SK-N-SH treated with all-trans-retinoic acid at 6 μM for 48 hours (cell line): ENCODE data around the gene EXOC4.

Experiments
- ATAC-seq: fragments of 200-7000 bp; cut with Tn5 transposase; 3 replicates; pipeline ENCODE4 v1.9.1; 2020; ENCODE audit warnings: mild to moderate bottlenecking, moderate library complexity
- ARNTL ChIP-seq: fragments of 450-650 bp; formaldehyde crosslinking; IDR thresholded peaks from 2 replicates; pipeline ENCODE4 v1.5.0; 2020; ENCODE audit warnings: low read depth, mild to moderate bottlenecking, moderate library complexity, borderline replicate concordance
- BACH2 ChIP-seq: fragments of 250-450 bp; sonication (Bioruptor Pico); IDR thresholded peaks from 2 replicates; pipeline ENCODE4 v1.9.0; 2021; ENCODE audit warnings: mild to moderate bottlenecking, borderline replicate concordance
- CREB5 ChIP-seq: fragments of 250-450 bp; sonication (Bioruptor Pico); IDR thresholded peaks from 2 replicates; pipeline ENCODE4 v1.5.1; 2020; ENCODE audit warnings: low read depth, mild to moderate bottlenecking, moderate library complexity
- CSDC2 ChIP-seq: fragments of 250-450 bp; sonication (Bioruptor Pico); IDR thresholded peaks from 2 replicates; pipeline ENCODE4 v1.5.0; 2020; ENCODE audit warnings: mild to moderate bottlenecking, moderate library complexity
- CSRNP3 ChIP-seq: fragments of 250-450 bp; sonication (Bioruptor Pico); IDR thresholded peaks from 2 replicates; pipeline ENCODE4 v1.5.1; 2021; ENCODE audit warnings: mild to moderate bottlenecking, moderate library complexity
- ESRRG ChIP-seq: fragments of 250-450 bp; sonication (Bioruptor Pico); IDR thresholded peaks from 2 replicates; pipeline ENCODE4 v1.6.1; 2021; ENCODE audit warnings: mild to moderate bottlenecking
- GLIS3 ChIP-seq: fragments of 250-450 bp; sonication (Bioruptor Pico); IDR thresholded peaks from 2 replicates; pipeline ENCODE4 v1.5.0; 2020; ENCODE audit warnings: mild to moderate bottlenecking, moderate library complexity
- ISL1 ChIP-seq: fragments of 250-450 bp; sonication (Bioruptor Pico); IDR thresholded peaks from 2 replicates; pipeline ENCODE4 v2.1.2; 2022; ENCODE audit warnings: mild to moderate bottlenecking, moderate library complexity
- OSR1 ChIP-seq: fragments of 250-450 bp; sonication (Bioruptor Pico); IDR thresholded peaks from 2 replicates; pipeline ENCODE4 v1.8.0; 2022; ENCODE audit warnings: moderate library complexity, mild to moderate bottlenecking, inconsistent platforms
- PATZ1 ChIP-seq: fragments of 250-450 bp; sonication (Bioruptor Pico); IDR thresholded peaks from 2 replicates; pipeline ENCODE4 v1.8.0; 2020; ENCODE audit warnings: mild to moderate bottlenecking, moderate library complexity, borderline replicate concordance
- POU6F1 ChIP-seq: fragments of 250-450 bp; sonication (Bioruptor Pico); IDR thresholded peaks from 2 replicates; pipeline ENCODE4 v1.8.0; 2021; ENCODE audit warnings: low read depth, mild to moderate bottlenecking, moderate library complexity, borderline replicate concordance
- PPARA ChIP-seq: fragments of 250-450 bp; sonication (Bioruptor Pico); IDR thresholded peaks from 2 replicates; pipeline ENCODE4 v1.5.0; 2020; ENCODE audit warnings: mild to moderate bottlenecking, borderline replicate concordance
- SNAI2 ChIP-seq: fragments of 250-450 bp; sonication (Bioruptor Pico); IDR thresholded peaks from 2 replicates; pipeline ENCODE4 v1.5.0; 2020; ENCODE audit warnings: mild to moderate bottlenecking, moderate library complexity
- TCF4 ChIP-seq: fragments of 250-450 bp; sonication (Bioruptor Pico); IDR thresholded peaks from 2 replicates; pipeline ENCODE4 v1.8.0; 2021; ENCODE audit warnings: mild to moderate bottlenecking, moderate library complexity, borderline replicate concordance
- TOX ChIP-seq: fragments of 250-450 bp; sonication (Bioruptor Pico); IDR thresholded peaks from 2 replicates; pipeline ENCODE4 v1.8.0; 2021; ENCODE audit warnings: mild to moderate bottlenecking, moderate library complexity, borderline replicate concordance
- TSHZ2 ChIP-seq: fragments of 250-450 bp; sonication (Bioruptor Pico); IDR thresholded peaks from 2 replicates; pipeline ENCODE4 v1.5.0; 2020; ENCODE audit warnings: mild to moderate bottlenecking, moderate library complexity
- ZC3H10 ChIP-seq: fragments of 250-450 bp; sonication (Bioruptor Pico); IDR thresholded peaks from 2 replicates; pipeline ENCODE4 v1.5.1; 2021; ENCODE audit warnings: mild to moderate bottlenecking, moderate library complexity
- ZFP3 ChIP-seq: fragments of 250-450 bp; sonication (Bioruptor Pico); IDR thresholded peaks from 2 replicates; pipeline ENCODE4 v1.5.0; 2020; ENCODE audit warnings: mild to moderate bottlenecking, moderate library complexity
- ZFP30 ChIP-seq: fragments of 450-650 bp; formaldehyde crosslinking; IDR thresholded peaks from 2 replicates; pipeline ENCODE4 v1.5.0; 2022; ENCODE audit warnings: mild to moderate bottlenecking, moderate library complexity
- ZNF565 ChIP-seq: fragments of 450-650 bp; formaldehyde crosslinking; conservative IDR thresholded peaks from 2 replicates; pipeline ENCODE4 v1.5.0; 2020; ENCODE audit warnings: low read depth, mild to moderate bottlenecking, moderate library complexity
- ZNF70 ChIP-seq: fragments of 450-650 bp; formaldehyde crosslinking; IDR thresholded peaks from 2 replicates; pipeline ENCODE4 v1.5.0; 2020; ENCODE audit warnings: mild to moderate bottlenecking, moderate library complexity
- ZNF8 ChIP-seq: fragments of 450-650 bp; formaldehyde crosslinking; IDR thresholded peaks from 2 replicates; pipeline ENCODE4 v1.5.0; 2020; ENCODE audit warnings: mild to moderate bottlenecking, moderate library complexity

EXOC4 gene

GRCh38 chr7:133479456-133480065 is 226.7 kb downstream of the EXOC4 start (continued):
- TF ChIP-seq PATZ1 (CRISPR knock-in tag) = no peak
- no peak for TF ChIP-seq GLIS3 (CRISPR knock-in tag)
- TF ChIP-seq ZNF70 = no peak
- no peak for TF ChIP-seq ZC3H10 (CRISPR knock-in tag)
- TF ChIP-seq ZFP30 = no peak
- TF ChIP-seq ZNF565 (CRISPR knock-in tag) = no peak
- TF ChIP-seq SNAI2 (CRISPR knock-in tag) = no peak

- TF ChIP-seq ARNTL (CRISPR knock-in tag) = no peak
- no peak for TF ChIP-seq ZFP30
- TF ChIP-seq TOX (CRISPR knock-in tag) = no peak
- no peak for TF ChIP-seq PPARA (CRISPR knock-in tag)
- no peak for TF ChIP-seq SNAI2 (CRISPR knock-in tag)
- no peak for TF ChIP-seq PATZ1 (CRISPR knock-in tag)
- TF ChIP-seq CSDC2 = no peak
- ATAC-seq = no peak
Measured at GRCh38 chr7:133480868-133481267, 228.0 kb downstream of the EXOC4 start.

- no peak for TF ChIP-seq POU6F1 (CRISPR knock-in tag)
- TF ChIP-seq CSRNP3 = no peak
- no peak for TF ChIP-seq ISL1 (CRISPR knock-in tag)
- TF ChIP-seq TCF4 (CRISPR knock-in tag) = no peak
- TF ChIP-seq OSR1 (CRISPR knock-in tag) = no peak
- TF ChIP-seq ZNF70 = no peak
- TF ChIP-seq ZFP30 = no peak
- no peak for TF ChIP-seq ARNTL (CRISPR knock-in tag)
- no peak for TF ChIP-seq CREB5
- no peak for TF ChIP-seq ZNF565 (CRISPR knock-in tag)
- TF ChIP-seq ZNF8 (CRISPR knock-in tag) = no peak
- TF ChIP-seq ESRRG (CRISPR knock-in tag) = no peak
- TF ChIP-seq SNAI2 (CRISPR knock-in tag) = no peak
- TF ChIP-seq, all 23 proteins: peak for 0
- ATAC-seq = peak; percentile 96
Measured at GRCh38 chr7:133481676-133482075, 228.8 kb downstream of the EXOC4 start.

- ATAC-seq = no peak
- TF ChIP-seq SNAI2 (CRISPR knock-in tag) = no peak
- TF ChIP-seq OSR1 (CRISPR knock-in tag) = no peak
- no peak for TF ChIP-seq TSHZ2 (CRISPR knock-in tag)
- no peak for TF ChIP-seq ZNF565 (CRISPR knock-in tag)
- TF ChIP-seq GLIS3 (CRISPR knock-in tag) = no peak
- no peak for TF ChIP-seq BACH2 (CRISPR knock-in tag)
- no peak for TF ChIP-seq CSRNP3
- no peak for TF ChIP-seq ZFP3
- TF ChIP-seq ZNF8 (CRISPR knock-in tag) = no peak
- TF ChIP-seq CSDC2 = no peak
- TF ChIP-seq ARNTL (CRISPR knock-in tag) = no peak
Measured at GRCh38 chr7:133482599-133482998, 229.7 kb downstream of the EXOC4 start.
